Mucosa of stomach (tissue), 1 donor: ENCODE results near the gene PFKFB2.

Experiments used
- H3K27me3 ChIP-seq: one replicate; pipeline ENCODE4 v1.7.0; 2013; ENCODE audit warnings: mild to moderate bottlenecking, low read length; ENCODE audit not compliant: control insufficient read depth, insufficient read depth
- H3K36me3 ChIP-seq: one replicate; pipeline ENCODE4 v1.7.0; 2013; ENCODE audit warnings: low read length; ENCODE audit not compliant: control insufficient read depth, insufficient read depth
- H3K4me1 ChIP-seq: one replicate; pipeline ENCODE4 v1.7.0; 2013; ENCODE audit warnings: mild to moderate bottlenecking, low read length; ENCODE audit not compliant: control insufficient read depth, insufficient read depth
- H3K4me3 ChIP-seq: one replicate; pipeline ENCODE4 v1.7.0; 2013; ENCODE audit warnings: low read length
- H3K9ac ChIP-seq: one replicate; pipeline ENCODE4 v1.7.0; 2013; ENCODE audit warnings: mild to moderate bottlenecking, low read length, moderate library complexity
- H3K9me3 ChIP-seq: one replicate; pipeline ENCODE4 v1.7.0; 2013; ENCODE audit warnings: mild to moderate bottlenecking, low read length, moderate library complexity; ENCODE audit not compliant: control insufficient read depth
- donor health status: Pancreatic carcinoma.

PFKFB2 gene

GRCh38 chr1:207091200-207091908 lies 38.3 kb downstream of the PFKFB2 start:
- H3K27me3 ChIP-seq, result no peaks in the 10 kb centered on the region
- H3K9me3 ChIP-seq, result no peaks in the 10 kb centered on the region
- H3K36me3 ChIP-seq, result no peaks in the 10 kb centered on the region
- H3K4me3 ChIP-seq, result no peak overlapping the region
- H3K9ac ChIP-seq, result no peak overlapping the region
- H3K4me1 ChIP-seq, result peaks cover 20% of the 10 kb centered on the region

GRCh38 chr1:207093944-207094343 lies 40.9 kb downstream of the PFKFB2 start:
- Histone ChIP-seq H3K4me1 (peaks cover 11% of the 10 kb centered on the region), H3K4me3 (no peak overlapping the region), H3K27me3 (no peaks in the 10 kb centered on the region), H3K9ac (no peak overlapping the region), H3K9me3 (no peaks in the 10 kb centered on the region), H3K36me3 (no peaks in the 10 kb centered on the region)

- Histone ChIP-seq H3K27me3 (no peaks in the 10 kb centered on the region), H3K9me3 (no peaks in the 10 kb centered on the region), H3K36me3 (no peaks in the 10 kb centered on the region), H3K4me3 (no peak overlapping the region), H3K9ac (no peak overlapping the region), H3K4me1 (no peaks in the 10 kb centered on the region)
Measured at GRCh38 chr1:207097871-207098324, 44.8 kb downstream of the PFKFB2 start.

- H3K9ac ChIP-seq, result no peak overlapping the region
- H3K9me3 ChIP-seq, result no peaks in the 10 kb centered on the region
- no peak overlapping the region for H3K4me3 ChIP-seq
- no peaks in the 10 kb centered on the region for H3K4me1 ChIP-seq
- no peaks in the 10 kb centered on the region for H3K36me3 ChIP-seq
- no peaks in the 10 kb centered on the region for H3K27me3 ChIP-seq
Measured at GRCh38 chr1:207101720-207102119, 48.6 kb downstream of the PFKFB2 start.

DNA sequence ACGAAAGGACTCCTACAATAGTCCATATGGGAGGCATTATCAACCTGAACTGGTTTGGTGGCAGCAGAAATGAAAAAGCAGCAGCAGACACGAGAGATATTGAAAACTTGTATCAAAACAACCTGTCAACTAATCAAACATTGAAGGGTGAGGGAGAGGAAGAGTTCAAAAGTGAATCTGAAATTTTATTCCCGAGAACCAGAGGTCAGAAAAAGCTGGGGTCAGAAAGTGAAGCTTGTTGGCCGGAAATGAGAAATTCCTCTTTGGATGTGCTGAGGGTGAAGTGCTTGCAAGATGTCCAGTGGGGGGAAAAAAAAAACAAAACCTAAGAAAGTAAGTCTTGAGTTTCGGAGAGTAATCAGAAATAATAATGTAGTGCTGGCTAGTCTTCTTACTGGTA lies 49.1 kb downstream of the PFKFB2 start:
- no peak overlapping the region for H3K9ac ChIP-seq
- H3K4me1 ChIP-seq, result no peaks in the 10 kb centered on the region
- H3K27me3 ChIP-seq, result no peaks in the 10 kb centered on the region
- H3K9me3 ChIP-seq, result no peaks in the 10 kb centered on the region
- no peak overlapping the region for H3K4me3 ChIP-seq
- no peaks in the 10 kb centered on the region for H3K36me3 ChIP-seq

GRCh38 chr1:207102659-207103058 lies 49.6 kb downstream of the PFKFB2 start:
- no peaks in the 10 kb centered on the region for H3K36me3 ChIP-seq
- no peaks in the 10 kb centered on the region for H3K4me1 ChIP-seq
- no peak overlapping the region for H3K9ac ChIP-seq
- H3K9me3 ChIP-seq, result no peaks in the 10 kb centered on the region
- H3K4me3 ChIP-seq, result no peak overlapping the region
- H3K27me3 ChIP-seq, result no peaks in the 10 kb centered on the region

DNA sequence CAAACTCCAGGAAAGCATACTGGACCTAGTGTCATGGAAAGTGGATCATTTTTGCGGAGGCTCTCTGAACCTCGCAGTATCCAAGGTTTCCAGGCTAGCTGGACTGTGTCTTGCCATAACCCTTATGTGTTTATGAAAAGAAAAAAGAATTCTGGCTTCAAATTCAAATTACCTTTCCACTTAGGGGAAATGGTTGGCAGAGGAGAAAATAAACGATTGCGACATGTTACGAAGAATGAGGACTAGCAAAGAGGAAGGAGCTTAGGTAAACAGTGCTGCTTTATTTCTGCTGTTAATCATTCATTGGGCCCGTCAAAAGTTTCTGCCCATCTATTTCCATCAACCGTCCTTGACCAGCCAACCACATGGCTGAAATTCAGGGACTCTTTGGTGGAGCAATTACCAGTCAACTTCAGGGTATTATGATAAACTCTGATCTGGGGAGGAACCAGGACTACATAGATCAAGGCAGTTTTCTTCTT lies 50.9 kb downstream of the PFKFB2 start, which contains the start of gene C4BPA:
Gene C4BPA (plus strand): TSS at position 342 of the 482 bp plus-strand sequence. CDS start 8,793 bp downstream, outside the sequence.
- Histone ChIP-seq H3K4me1 (no peaks in the 10 kb centered on the region), H3K9ac (no peak within 1 kb of the TSS), H3K9me3 (no peaks in the 10 kb centered on the region), H3K27me3 (no peaks in the 10 kb centered on the region), H3K4me3 (no peak within 1 kb of the TSS), H3K36me3 (no peaks in the 10 kb centered on the region)

GRCh38 chr1:207109004-207109403 lies 55.9 kb downstream of the PFKFB2 start:
- Histone ChIP-seq H3K9ac (no peak overlapping the region), H3K9me3 (no peaks in the 10 kb centered on the region), H3K4me3 (no peak overlapping the region), H3K4me1 (no peaks in the 10 kb centered on the region), H3K36me3 (no peaks in the 10 kb centered on the region), H3K27me3 (no peaks in the 10 kb centered on the region)

DNA sequence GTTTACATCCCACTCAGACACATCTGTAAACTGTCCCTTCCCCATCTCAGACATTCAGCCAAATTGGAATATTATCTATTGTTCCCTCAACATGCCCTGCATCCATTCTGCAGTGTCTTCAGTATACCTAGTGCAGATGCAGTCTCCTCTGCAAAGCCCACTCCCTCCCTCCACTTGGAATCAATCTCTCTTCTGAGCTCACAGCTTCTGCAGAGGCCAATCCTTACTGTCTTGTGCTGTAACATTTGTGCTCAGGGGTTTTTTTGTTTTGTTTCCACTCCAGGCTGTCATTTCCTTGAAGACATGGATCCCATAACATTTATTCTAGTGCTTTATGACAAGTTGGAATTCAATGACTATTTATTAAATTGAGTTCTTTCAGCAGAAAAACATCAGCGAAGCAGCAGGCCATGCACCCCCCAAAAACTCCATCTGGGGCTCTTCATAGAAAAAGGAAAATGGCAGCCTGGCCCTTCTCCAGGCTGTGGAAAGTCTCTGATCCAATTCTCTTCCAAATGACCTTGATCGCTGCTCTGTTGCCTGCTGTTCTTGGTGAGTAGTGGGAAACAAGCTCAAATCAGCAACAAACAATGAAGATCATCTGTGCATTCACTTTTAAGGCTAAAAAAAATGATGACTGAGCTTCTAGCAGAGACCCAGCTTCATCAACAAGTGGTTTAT lies 59.7 kb downstream of the PFKFB2 start:
- no peaks in the 10 kb centered on the region for H3K9me3 ChIP-seq
- H3K36me3 ChIP-seq, result no peaks in the 10 kb centered on the region
- H3K4me3 ChIP-seq, result no peak overlapping the region
- no peaks in the 10 kb centered on the region for H3K27me3 ChIP-seq
- H3K4me1 ChIP-seq, result no peaks in the 10 kb centered on the region
- H3K9ac ChIP-seq, result no peak overlapping the region

GRCh38 chr1:207115269-207115668 lies 62.2 kb downstream of the PFKFB2 start:
- Histone ChIP-seq H3K27me3 (no peaks in the 10 kb centered on the region), H3K36me3 (no peaks in the 10 kb centered on the region), H3K9ac (no peak overlapping the region), H3K4me1 (no peaks in the 10 kb centered on the region), H3K4me3 (no peak overlapping the region), H3K9me3 (no peaks in the 10 kb centered on the region)

DNA sequence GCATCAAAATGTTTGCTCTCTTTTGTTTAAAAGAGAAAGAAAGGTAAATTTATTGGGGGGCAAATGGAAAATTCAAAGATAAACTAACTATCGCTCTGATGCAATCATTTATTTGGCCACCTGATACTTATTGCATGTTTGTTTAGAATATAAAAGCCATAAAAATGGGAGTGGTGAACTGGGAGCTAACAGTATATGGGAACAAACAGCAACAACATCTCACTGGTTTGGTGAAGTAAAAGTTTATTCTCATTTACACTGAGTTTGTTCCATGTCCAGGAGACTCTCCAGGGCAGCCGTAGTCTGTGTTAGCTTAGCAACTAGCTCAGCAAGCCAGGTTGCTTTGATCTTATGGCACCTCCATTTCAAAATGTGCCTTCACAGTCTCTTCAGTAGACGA lies 71.3 kb downstream of the PFKFB2 start:
- no peak overlapping the region for H3K9ac ChIP-seq
- H3K4me3 ChIP-seq, result no peak overlapping the region
- no peaks in the 10 kb centered on the region for H3K4me1 ChIP-seq
- H3K9me3 ChIP-seq, result no peaks in the 10 kb centered on the region
- no peaks in the 10 kb centered on the region for H3K27me3 ChIP-seq
- no peaks in the 10 kb centered on the region for H3K36me3 ChIP-seq

GRCh38 chr1:207128336-207128921 lies 75.4 kb downstream of the PFKFB2 start:
- Histone ChIP-seq H3K4me3 (no peak overlapping the region), H3K4me1 (no peaks in the 10 kb centered on the region), H3K36me3 (no peaks in the 10 kb centered on the region), H3K9ac (no peak overlapping the region), H3K9me3 (no peaks in the 10 kb centered on the region), H3K27me3 (no peaks in the 10 kb centered on the region)
